ENCODE data around the gene MALAT1. TPM values are rescaled to one million over a fixed set of nuclear protein-coding genes. Genes with fewer than 3 reads are reported as not detected.
A peak's percentile ranks its signal among the peaks of the same experiment; 100 is the strongest.

Gene MALAT1
- total RNA-seq, 4 donors from 2014 or later = 10,683 to 28,425 (median 19,356) TPM

DNA sequence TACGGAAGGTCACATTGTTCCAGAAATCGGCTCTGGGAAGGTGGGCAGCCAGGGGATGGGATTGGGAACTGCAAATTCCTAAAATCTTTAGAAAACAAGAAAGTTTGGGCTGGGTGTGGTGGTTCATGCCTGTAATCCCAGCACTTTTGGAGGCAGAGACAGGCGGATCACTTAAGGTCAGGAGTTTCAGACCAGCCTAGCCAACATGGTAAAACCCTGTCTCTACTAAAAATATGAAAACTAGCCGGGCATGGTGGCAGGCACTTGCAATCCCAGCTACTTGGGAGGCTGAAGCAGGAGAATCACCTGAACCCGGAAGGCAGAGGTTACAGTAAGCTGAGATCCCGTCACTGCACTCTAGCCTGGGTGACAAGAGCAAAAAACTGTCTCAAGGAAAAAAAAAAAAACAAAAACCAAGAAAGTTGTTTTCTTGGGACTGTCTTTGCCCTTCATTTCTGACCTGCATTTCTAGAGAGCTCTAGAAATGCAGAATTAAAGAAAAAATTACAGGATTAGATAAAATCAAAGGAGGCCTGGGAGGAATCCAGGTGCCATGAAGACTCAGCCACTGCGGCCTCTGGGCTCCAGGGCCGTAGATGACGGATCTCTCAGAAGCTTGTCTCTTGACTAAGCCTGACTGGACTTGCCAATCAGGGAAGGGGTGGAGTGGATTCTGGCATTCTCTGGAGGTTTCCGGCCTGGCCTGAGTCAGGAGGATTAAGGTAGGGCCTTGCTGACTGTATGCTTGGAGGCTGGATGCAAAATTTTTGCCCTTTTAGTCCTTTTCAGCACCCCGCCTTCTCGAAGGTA is 5.3 kb upstream of the MALAT1 start:
- DNase-seq = peak in 2 of 3 donors; percentile 30 to 83
- no peaks in the 10 kb centered on the region for H3K36me3 ChIP-seq
- H3K4me1 ChIP-seq = peaks cover 6 to 81% (median 51%) of the 10 kb centered on the region in 4 donors
- H3K9me3 ChIP-seq = no peaks in the 10 kb centered on the region
- peak overlapping the region in 1 of 4 donors; percentile 15 for H3K4me3 ChIP-seq
- H3K27ac ChIP-seq = peak overlapping the region; percentile 71 to 99 (median 83)
- H3K27me3 ChIP-seq = no peaks in the 10 kb centered on the region
- TF ChIP-seq POLR2A (IDR thresholded peaks at IDR 0.05) (peak in 1 of 2 donors; percentile 44), CTCF (IDR thresholded peaks at IDR 0.05) (peak in 1 of 6 experiments; percentile 3)

- TF ChIP-seq POLR2A (IDR thresholded peaks at IDR 0.05) (no peak), CTCF (IDR thresholded peaks at IDR 0.05) (no peak)
- peak overlapping the region; percentile 16 to 67 (median 34) for H3K4me3 ChIP-seq
- H3K9me3 ChIP-seq = no peaks in the 10 kb centered on the region
- peaks cover 0 to 8% (median 0%) of the 10 kb centered on the region in 3 donors for H3K36me3 ChIP-seq
- DNase-seq = peak in 1 of 3 donors; percentile 48
- H3K4me1 ChIP-seq = peaks cover 6 to 51% (median 31%) of the 10 kb centered on the region in 4 donors
- H3K27me3 ChIP-seq = no peaks in the 10 kb centered on the region
- peak overlapping the region; percentile 96 to 99 (median 98) for H3K27ac ChIP-seq
These were observed 2.3 kb upstream of the MALAT1 start for GRCh38 chr11:65496304-65497140.

DNA sequence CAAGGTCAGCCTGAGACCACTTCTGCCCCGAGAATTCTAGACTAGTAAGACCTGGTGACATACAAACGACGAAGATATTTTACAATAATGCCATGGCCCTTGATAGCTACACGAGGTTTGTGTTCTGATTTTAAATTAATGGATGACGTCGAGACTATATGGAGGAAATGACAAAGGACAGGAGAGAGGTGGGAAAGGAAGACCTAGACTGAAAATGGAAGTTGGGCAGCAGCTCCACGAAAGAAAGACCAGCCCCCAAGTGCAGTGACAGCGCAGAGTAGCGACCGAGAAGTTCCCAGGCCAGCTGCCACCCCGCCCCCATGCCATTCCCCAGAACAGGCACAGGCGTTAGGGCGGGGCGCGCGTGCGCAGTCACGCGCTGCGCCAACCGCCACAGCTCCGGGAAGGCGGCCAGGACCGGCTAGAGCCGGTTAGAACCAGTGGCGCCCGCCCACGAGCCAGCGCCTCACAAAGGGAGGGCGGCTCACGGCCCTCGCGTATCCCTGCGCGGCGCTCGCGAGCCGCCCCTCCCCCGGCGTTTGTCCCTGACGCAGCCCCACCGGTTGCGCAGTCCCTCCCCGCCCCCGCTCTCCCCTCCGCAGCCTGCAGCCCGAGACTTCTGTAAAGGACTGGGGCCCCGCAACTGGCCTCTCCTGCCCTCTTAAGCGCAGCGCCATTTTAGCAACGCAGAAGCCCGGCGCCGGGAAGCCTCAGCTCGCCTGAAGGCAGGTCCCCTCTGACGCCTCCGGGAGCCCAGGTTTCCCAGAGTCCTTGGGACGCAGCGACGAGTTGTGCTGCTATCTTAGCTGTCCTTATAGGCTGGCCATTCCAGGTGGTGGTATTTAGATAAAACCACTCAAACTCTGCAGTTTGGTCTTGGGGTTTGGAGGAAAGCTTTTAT is 1.5 kb upstream of the MALAT1 start:
- no peaks in the 10 kb centered on the region for H3K9me3 ChIP-seq

DNA sequence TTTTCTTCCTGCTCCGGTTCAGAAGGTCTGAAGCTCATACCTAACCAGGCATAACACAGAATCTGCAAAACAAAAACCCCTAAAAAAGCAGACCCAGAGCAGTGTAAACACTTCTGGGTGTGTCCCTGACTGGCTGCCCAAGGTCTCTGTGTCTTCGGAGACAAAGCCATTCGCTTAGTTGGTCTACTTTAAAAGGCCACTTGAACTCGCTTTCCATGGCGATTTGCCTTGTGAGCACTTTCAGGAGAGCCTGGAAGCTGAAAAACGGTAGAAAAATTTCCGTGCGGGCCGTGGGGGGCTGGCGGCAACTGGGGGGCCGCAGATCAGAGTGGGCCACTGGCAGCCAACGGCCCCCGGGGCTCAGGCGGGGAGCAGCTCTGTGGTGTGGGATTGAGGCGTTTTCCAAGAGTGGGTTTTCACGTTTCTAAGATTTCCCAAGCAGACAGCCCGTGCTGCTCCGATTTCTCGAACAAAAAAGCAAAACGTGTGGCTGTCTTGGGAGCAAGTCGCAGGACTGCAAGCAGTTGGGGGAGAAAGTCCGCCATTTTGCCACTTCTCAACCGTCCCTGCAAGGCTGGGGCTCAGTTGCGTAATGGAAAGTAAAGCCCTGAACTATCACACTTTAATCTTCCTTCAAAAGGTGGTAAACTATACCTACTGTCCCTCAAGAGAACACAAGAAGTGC is 661 bp upstream of the MALAT1 start:
- TF ChIP-seq CTCF (IDR thresholded peaks at IDR 0.05) = no peak
- TF ChIP-seq POLR2A (IDR thresholded peaks at IDR 0.05) = no peak
- Histone ChIP-seq H3K36me3 (peaks cover 0 to 25% (median 0%) of the 10 kb centered on the region in 3 donors), H3K4me1 (peaks cover 6 to 35% (median 22%) of the 10 kb centered on the region in 4 donors), H3K9me3 (no peaks in the 10 kb centered on the region), H3K27me3 (no peaks in the 10 kb centered on the region), H3K4me3 (peak overlapping the region; percentile 67 to 84 (median 80)), H3K27ac (peak overlapping the region; percentile 96 to 99 (median 98))
- DNase-seq = peak in 2 of 3 donors; percentile 80 to 81

More for the DNA sequence above, 1.5 kb upstream of the MALAT1 start:
- DNase-seq = peak; percentile 98 to 99 (median 99)
- TF ChIP-seq POLR2A (IDR thresholded peaks at IDR 0.05) (peak; percentile 73 to 81), CTCF (IDR thresholded peaks at IDR 0.05) (no peak)
- peak overlapping the region; percentile 67 to 84 (median 80) for H3K4me3 ChIP-seq
- no peaks in the 10 kb centered on the region for H3K27me3 ChIP-seq
- H3K27ac ChIP-seq = peak overlapping the region; percentile 96 to 99 (median 98)
- H3K4me1 ChIP-seq = peaks cover 6 to 43% (median 26%) of the 10 kb centered on the region in 4 donors
- peaks cover 0 to 17% (median 0%) of the 10 kb centered on the region in 3 donors for H3K36me3 ChIP-seq
